Measurements from ENCODE around the gene ITM2C.

Gene ITM2C

DNA sequence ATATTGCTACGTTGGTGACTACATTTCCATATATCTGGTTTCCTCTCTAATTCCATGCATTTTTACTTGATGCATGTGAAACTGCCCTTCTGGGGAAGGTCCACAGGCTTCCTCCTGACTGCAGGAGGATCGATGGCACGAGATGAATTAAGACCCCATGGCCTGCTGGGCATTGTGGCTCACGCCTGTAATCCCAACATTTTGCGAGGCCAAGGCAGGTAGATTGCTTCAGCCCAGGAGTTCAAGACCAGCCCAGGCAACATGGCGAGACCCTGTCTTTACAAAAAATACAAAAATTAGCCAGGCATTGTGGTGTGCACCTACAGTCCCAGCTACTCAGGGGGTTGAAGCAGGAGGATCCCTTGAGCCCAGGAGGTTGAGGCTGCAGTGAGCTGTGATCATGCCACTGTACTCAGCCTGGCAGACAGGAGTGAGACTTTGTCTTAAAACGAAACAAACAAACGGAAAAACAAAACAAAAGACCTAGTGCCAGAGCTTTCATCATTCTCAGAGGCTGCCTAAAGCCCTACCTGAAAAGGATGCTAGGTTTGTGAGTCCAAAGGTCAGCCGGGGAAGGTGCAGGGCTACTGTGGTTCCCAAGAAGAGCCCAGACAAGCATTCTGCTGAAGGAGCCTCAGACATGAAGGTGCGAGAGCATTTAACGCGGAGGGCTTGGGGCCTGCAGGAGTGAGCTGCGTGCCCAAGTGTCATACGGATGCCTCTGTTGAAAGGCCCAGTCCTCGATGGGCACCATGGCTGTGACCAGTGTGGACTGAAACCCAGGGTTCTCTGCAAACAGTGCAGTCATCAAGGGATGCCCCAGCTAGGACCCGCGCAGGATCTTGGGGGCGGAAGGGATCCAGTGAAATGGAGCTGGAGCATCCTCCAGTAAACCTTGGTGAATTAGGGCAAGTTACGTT, 38.7 kb downstream of the ITM2C start:
- ChIA-PET POLR2A (no interaction called here), CTCF (interaction anchor here (0.6 to 1.1 kb wide), 4 partner anchors 9 to 52 kb away, joined by 3 read pairs; no protein-coding TSS in a partner anchor)
- TF ChIP-seq CTBP1 (IDR thresholded peaks at IDR 0.05; ENCODE audit: borderline replicate concordance) (no peak), SP1 (IDR thresholded peaks at IDR 0.05) (no peak), FOXM1 (IDR thresholded peaks at IDR 0.05; ENCODE audit: borderline replicate concordance) (no peak), BHLHE40 (IDR thresholded peaks at IDR 0.05; ENCODE audit: borderline replicate concordance) (no peak), ELF4 (IDR thresholded peaks at IDR 0.05) (no peak), FOXK2 (IDR thresholded peaks at IDR 0.05) (no peak)
- DNase-seq (ENCODE audit: extremely low spot score): no peak

DNA sequence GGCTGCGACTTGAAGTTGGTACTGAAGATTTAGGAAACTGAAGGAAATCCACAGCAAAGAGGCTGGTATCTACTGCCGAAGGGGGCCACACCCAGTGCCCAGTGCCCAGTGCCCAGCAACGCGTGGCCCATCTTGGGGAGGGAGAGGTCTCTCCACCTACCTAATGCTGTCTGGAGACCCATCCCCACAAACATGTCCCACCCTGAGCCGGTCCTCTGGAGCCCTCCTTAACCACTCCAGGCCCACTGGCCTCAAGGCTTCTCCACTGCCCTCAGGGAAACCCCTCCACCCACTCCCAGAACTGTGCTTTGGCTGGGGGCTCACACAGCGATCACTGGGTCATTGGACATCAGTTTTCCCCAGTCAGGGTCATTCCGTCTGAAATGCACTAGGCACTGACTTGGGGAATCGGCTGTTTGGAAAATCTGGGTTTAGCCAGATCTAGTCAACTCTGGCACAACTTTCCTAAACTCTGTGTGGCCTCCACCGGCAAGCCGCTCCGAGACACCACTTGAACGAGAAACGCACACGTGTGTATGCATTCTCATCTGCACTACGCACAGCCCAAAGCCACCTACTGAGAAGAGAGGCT, 40.2 kb downstream of the ITM2C start:
- ChIA-PET POLR2A (no interaction called here), CTCF (interaction anchor here (1.0 to 1.6 kb wide), 3 partner anchors 20 to 82 kb away, joined by 3 to 4 read pairs (median 4); partner anchors contain the start of gene GPR55)
- TF ChIP-seq SP1 (IDR thresholded peaks at IDR 0.05) (no peak), TARDBP (IDR thresholded peaks at IDR 0.05) (no peak), ARNT (IDR thresholded peaks at IDR 0.05) (no peak), HDGF (IDR thresholded peaks at IDR 0.05; ENCODE audit: borderline replicate concordance) (no peak), FOXA1 (IDR thresholded peaks at IDR 0.05) (no peak), ELF4 (IDR thresholded peaks at IDR 0.05) (no peak), FOXM1 (IDR thresholded peaks at IDR 0.05; ENCODE audit: borderline replicate concordance) (no peak), LEF1 (IDR thresholded peaks at IDR 0.05; ENCODE audit: borderline replicate concordance) (no peak), CTBP1 (IDR thresholded peaks at IDR 0.05; ENCODE audit: borderline replicate concordance) (no peak), ZNF384 (IDR thresholded peaks at IDR 0.05) (no peak), L3MBTL2 (conservative IDR thresholded peaks at IDR 0.05) (no peak), NFRKB (IDR thresholded peaks at IDR 0.05) (no peak), BHLHE40 (IDR thresholded peaks at IDR 0.05; ENCODE audit: borderline replicate concordance) (no peak), SUZ12 (IDR thresholded peaks at IDR 0.05) (no peak)
- TF ChIP-seq, protein P1, sequence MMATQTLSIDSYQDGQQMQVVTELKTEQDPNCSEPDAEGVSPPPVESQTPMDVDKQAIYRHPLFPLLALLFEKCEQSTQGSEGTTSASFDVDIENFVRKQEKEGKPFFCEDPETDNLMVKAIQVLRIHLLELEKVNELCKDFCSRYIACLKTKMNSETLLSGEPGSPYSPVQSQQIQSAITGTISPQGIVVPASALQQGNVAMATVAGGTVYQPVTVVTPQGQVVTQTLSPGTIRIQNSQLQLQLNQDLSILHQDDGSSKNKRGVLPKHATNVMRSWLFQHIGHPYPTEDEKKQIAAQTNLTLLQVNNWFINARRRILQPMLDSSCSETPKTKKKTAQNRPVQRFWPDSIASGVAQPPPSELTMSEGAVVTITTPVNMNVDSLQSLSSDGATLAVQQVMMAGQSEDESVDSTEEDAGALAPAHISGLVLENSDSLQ (IDR thresholded peaks at IDR 0.05): no peak
- no peak for DNase-seq (ENCODE audit: extremely low spot score)

DNA sequence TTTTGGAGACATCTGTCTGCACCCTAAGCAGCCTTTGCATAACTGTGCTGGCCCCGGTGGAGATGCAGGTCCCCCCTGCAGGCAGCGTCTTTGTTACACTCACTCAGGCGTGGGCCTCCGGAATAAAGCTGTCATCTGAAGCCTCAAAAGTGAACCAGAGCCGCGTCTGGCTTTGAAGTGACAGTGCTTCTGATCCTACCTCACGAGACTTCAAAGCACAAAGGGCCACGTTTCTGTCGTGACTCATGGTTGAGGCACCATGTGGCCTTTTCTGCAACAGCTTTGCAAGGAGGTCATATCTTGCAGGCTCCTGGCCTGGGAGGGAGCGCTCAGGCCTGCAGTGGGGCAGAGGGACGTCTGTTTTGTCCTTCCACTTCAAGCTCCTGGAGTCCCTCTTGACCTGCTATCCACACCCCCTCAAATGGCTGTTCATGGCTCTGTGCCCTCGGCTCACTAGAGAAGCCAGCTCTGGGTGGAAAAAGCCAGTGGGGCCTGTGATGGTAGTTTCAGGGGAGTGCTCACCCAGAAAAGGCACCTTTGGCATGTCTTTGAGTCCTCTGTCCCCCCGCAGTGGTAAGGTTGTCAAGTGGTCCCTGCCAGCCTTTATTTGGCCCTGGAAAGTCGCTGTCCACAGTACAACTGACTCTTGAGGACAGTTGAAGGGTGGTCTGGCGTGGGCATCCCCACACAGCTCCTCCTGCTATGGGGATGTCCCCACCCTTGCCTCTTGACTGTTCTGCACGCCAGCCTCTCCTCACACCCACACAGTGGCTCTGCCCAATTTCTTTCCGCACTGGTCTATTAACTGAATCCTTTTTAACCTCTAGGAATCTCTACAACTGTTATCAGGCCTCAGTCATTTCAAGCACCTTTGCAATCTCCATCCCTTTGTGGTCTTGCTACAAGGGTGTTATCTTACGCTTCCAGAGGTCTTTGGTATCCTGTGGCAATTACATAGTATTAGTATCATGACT, 41.0 kb downstream of the ITM2C start:
- no peak for DNase-seq (ENCODE audit: extremely low spot score)
- ChIA-PET CTCF (interaction anchor here (1.0 to 1.6 kb wide), 2 partner anchors 19 to 81 kb away, joined by 4 read pairs; partner anchors contain the start of gene GPR55), POLR2A (no interaction called here)

DNA sequence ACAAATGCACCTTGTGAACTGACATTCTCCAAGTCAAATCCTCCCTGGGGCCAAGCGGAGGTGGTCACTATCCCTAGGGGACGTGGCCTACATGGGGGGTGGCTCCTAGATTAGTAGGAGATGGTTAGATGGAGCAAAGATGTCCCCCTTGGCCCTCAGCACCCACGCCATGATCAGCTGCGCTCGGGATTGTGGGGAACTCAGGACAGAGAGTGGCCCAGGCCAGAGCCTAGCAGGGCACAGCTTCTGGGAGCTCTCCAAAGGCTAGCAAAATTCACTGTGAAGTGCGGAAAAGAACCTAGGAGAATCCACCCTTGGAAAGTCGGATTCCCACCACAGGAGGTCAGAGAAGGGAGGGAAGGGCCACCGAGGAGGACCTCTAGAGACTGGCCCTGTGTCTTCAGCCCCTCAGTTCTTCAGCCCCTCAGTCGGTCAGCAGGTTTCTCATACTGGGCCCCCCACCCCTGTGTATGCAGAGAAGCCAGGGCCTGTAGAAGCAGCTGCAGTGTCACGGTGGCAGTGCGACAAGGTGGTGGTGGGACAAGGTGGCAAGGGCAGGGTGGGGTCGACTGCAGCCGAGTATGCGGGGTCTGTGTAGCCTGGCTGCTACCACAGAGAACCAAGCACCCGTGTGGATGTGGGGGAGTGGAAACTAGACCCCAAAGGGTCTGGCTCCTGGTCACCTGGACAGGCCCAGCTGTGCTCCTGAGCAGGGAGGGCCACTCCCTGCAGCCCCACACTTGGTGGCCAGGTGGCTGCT, 41.9 kb downstream of the ITM2C start:
- ChIA-PET CTCF (interaction anchor here (1.6 kb wide), 1 partner anchor 18 kb away, joined by 4 read pairs; the partner anchor contains the start of gene GPR55), POLR2A (no interaction called here)
- TF ChIP-seq SUZ12 (IDR thresholded peaks at IDR 0.05): no peak
- no peak for TF ChIP-seq BHLHE40 (IDR thresholded peaks at IDR 0.05; ENCODE audit: borderline replicate concordance)
- TF ChIP-seq LEF1 (IDR thresholded peaks at IDR 0.05; ENCODE audit: borderline replicate concordance): no peak
- TF ChIP-seq NFRKB (IDR thresholded peaks at IDR 0.05): no peak
- no peak for TF ChIP-seq ZNF384 (IDR thresholded peaks at IDR 0.05)
- TF ChIP-seq FOXK2 (IDR thresholded peaks at IDR 0.05): no peak
- TF ChIP-seq, protein P1 (IDR thresholded peaks at IDR 0.05): no peak
- no peak for TF ChIP-seq CTBP1 (IDR thresholded peaks at IDR 0.05; ENCODE audit: borderline replicate concordance)
- no peak for TF ChIP-seq SP1 (IDR thresholded peaks at IDR 0.05)
- TF ChIP-seq FOXM1 (IDR thresholded peaks at IDR 0.05; ENCODE audit: borderline replicate concordance): no peak
- no peak for TF ChIP-seq FOXA1 (IDR thresholded peaks at IDR 0.05)
- no peak for TF ChIP-seq L3MBTL2 (conservative IDR thresholded peaks at IDR 0.05)
- no peak for TF ChIP-seq TARDBP (IDR thresholded peaks at IDR 0.05)
- TF ChIP-seq HDGF (IDR thresholded peaks at IDR 0.05; ENCODE audit: borderline replicate concordance): no peak
- TF ChIP-seq ELF4 (IDR thresholded peaks at IDR 0.05): no peak
- no peak for TF ChIP-seq ARNT (IDR thresholded peaks at IDR 0.05)
- DNase-seq (ENCODE audit: extremely low spot score): no peak

More for the DNA sequence above, 41.0 kb downstream of the ITM2C start:
- TF ChIP-seq CTBP1 (IDR thresholded peaks at IDR 0.05; ENCODE audit: borderline replicate concordance): no peak
- no peak for TF ChIP-seq BHLHE40 (IDR thresholded peaks at IDR 0.05; ENCODE audit: borderline replicate concordance)
- no peak for TF ChIP-seq ELF4 (IDR thresholded peaks at IDR 0.05)
- no peak for TF ChIP-seq FOXM1 (IDR thresholded peaks at IDR 0.05; ENCODE audit: borderline replicate concordance)
- TF ChIP-seq HDGF (IDR thresholded peaks at IDR 0.05; ENCODE audit: borderline replicate concordance): no peak
